Tibial nerve (tissue), 4 donors: ENCODE results near the gene L3MBTL4. TPM values are rescaled to one million over a fixed set of nuclear protein-coding genes. Genes with fewer than 3 reads are reported as not detected.

Source experiments
- DNase-seq, 2 donors: peaks; one replicate each; pipeline ENCODE4 v3.0.0-alpha.2; 2019; ENCODE audit warnings: low spot score in 2 of 2
- H3K27ac ChIP-seq, 4 donors: fragments of 200-600 bp; sonication (generic) in 3 of 4; one replicate each; pipeline ENCODE4 v1.5.1; 2017 to 2019; ENCODE audit warnings: mild to moderate bottlenecking in 1 of 4
- H3K27me3 ChIP-seq, 2 donors: fragments of 200-600 bp; sonication (generic) in 1 of 2; one replicate each; pipeline versions ENCODE4 v1.5.1 to v1.6.0; 2017 to 2019
- H3K36me3 ChIP-seq, 3 donors: fragments of 200-600 bp; sonication (generic); one replicate each; pipeline ENCODE4 v1.5.1; 2018 to 2019
- H3K4me1 ChIP-seq, 4 donors: fragments of 200-600 bp; sonication (generic) in 3 of 4; one replicate each; pipeline ENCODE4 v1.5.1; 2017 to 2019
- H3K4me3 ChIP-seq, 4 donors: fragments of 200-600 bp; sonication (generic) in 3 of 4; one replicate each; pipeline ENCODE4 v1.5.1; 2017 to 2019; ENCODE audit warnings: mild to moderate bottlenecking in 1 of 4, moderate library complexity in 1 of 4
- H3K9me3 ChIP-seq, 4 donors: fragments of 200-600 bp; sonication (generic) in 3 of 4; one replicate each; pipeline ENCODE4 v1.5.1; 2017 to 2019
- CTCF ChIP-seq, 5 experiments: fragments of 200-600 bp in 3 of 5; fragments of 450-650 bp in 2 of 5; sonication (generic) in 3 of 5; IDR thresholded peaks; one replicate each; pipeline ENCODE4 v1.5.1; 2016 to 2019; ENCODE audit warnings: antibody characterized with exemption in 5 of 5, mild to moderate bottlenecking in 3 of 5, moderate library complexity in 2 of 5
- EP300 ChIP-seq, 2 donors: sonication (generic); formaldehyde crosslinking; IDR thresholded peaks; one replicate each; pipeline ENCODE4 v1.6.1; 2017; ENCODE audit warnings: antibody characterized with exemption in 2 of 2, mild to moderate bottlenecking in 1 of 2
- POLR2A ChIP-seq, 2 donors: fragments of 450-650 bp; IDR thresholded peaks; one replicate each; pipeline ENCODE4 v1.6.1; 2017; ENCODE audit warnings: antibody characterized with exemption in 2 of 2, mild to moderate bottlenecking in 2 of 2, moderate library complexity in 2 of 2
- WGBS, 2 donors: methylation state at CpG; one replicate each; pipeline ENCODE4 v1.1.5; 2018; 5-methylcytosine and 5-hydroxymethylcytosine counted together
- total RNA-seq, 4 donors: library from RNA; depleted of rRNA; stranded (reverse); fragments of >200 nt; gene quantifications; one replicate each; pipeline ENCODE4 v1.1.0, GENCODE V29; 2016

L3MBTL4 gene
- total RNA-seq, 4 donors from 2014 or later: 6.3 to 9.0 (median 8.1) TPM

- TF ChIP-seq EP300 (IDR thresholded peaks at IDR 0.05) (no peak), CTCF (IDR thresholded peaks at IDR 0.05) (no peak), POLR2A (IDR thresholded peaks at IDR 0.05) (no peak)
- H3K4me1 ChIP-seq: no peaks in the 10 kb centered on the region
- no peak overlapping the region for H3K4me3 ChIP-seq
- no peak for DNase-seq
- H3K27me3 ChIP-seq: no peaks in the 10 kb centered on the region
- no peak overlapping the region for H3K27ac ChIP-seq
- H3K36me3 ChIP-seq: no peaks in the 10 kb centered on the region
- no peaks in the 10 kb centered on the region for H3K9me3 ChIP-seq
- 55 to 58% methylated on average over 3 of the region's 3 CpGs for WGBS, 2 donors
Measured at GRCh38 chr18:5982332-5982731, 432.4 kb downstream of the L3MBTL4 start.

- TF ChIP-seq EP300 (IDR thresholded peaks at IDR 0.05): no peak
- no peak for TF ChIP-seq POLR2A (IDR thresholded peaks at IDR 0.05)
- no peak for TF ChIP-seq CTCF (IDR thresholded peaks at IDR 0.05)
- no peaks in the 10 kb centered on the region for H3K27me3 ChIP-seq
- WGBS, 2 donors: 94% methylated on average over 5 of the region's 5 CpGs
- no peak for DNase-seq
- H3K4me3 ChIP-seq: no peak overlapping the region
- H3K27ac ChIP-seq: no peak overlapping the region
- H3K9me3 ChIP-seq: no peaks in the 10 kb centered on the region
- H3K4me1 ChIP-seq: no peaks in the 10 kb centered on the region
- H3K36me3 ChIP-seq: no peaks in the 10 kb centered on the region
Measured at GRCh38 chr18:5980721-5981120, 434.0 kb downstream of the L3MBTL4 start.

- Histone ChIP-seq H3K4me1 (no peaks in the 10 kb centered on the region), H3K9me3 (no peaks in the 10 kb centered on the region), H3K27me3 (no peaks in the 10 kb centered on the region), H3K36me3 (no peaks in the 10 kb centered on the region), H3K4me3 (no peak overlapping the region), H3K27ac (no peak overlapping the region)
- WGBS, 2 donors: 71 to 73% methylated on average over 5 to 9 of the region's 9 CpGs
- no peak for TF ChIP-seq CTCF (IDR thresholded peaks at IDR 0.05)
- no peak for TF ChIP-seq EP300 (IDR thresholded peaks at IDR 0.05)
- TF ChIP-seq POLR2A (IDR thresholded peaks at IDR 0.05): no peak
- DNase-seq: no peak
Measured at GRCh38 chr18:5979971-5980457, 434.7 kb downstream of the L3MBTL4 start.

GRCh38 chr18:5979176-5979888, 435.4 kb downstream of the L3MBTL4 start:
- no peak overlapping the region for H3K27ac ChIP-seq
- no peak for DNase-seq
- no peaks in the 10 kb centered on the region for H3K27me3 ChIP-seq
- H3K36me3 ChIP-seq: no peaks in the 10 kb centered on the region
- H3K4me1 ChIP-seq: no peaks in the 10 kb centered on the region
- WGBS, 2 donors: 55 to 57% methylated on average over 2 to 3 of the region's 3 CpGs
- no peak overlapping the region for H3K4me3 ChIP-seq
- no peaks in the 10 kb centered on the region for H3K9me3 ChIP-seq
- TF ChIP-seq CTCF (IDR thresholded peaks at IDR 0.05): no peak
- no peak for TF ChIP-seq POLR2A (IDR thresholded peaks at IDR 0.05)
- TF ChIP-seq EP300 (IDR thresholded peaks at IDR 0.05): no peak

GRCh38 chr18:5977022-5977421, 437.7 kb downstream of the L3MBTL4 start:
- Histone ChIP-seq H3K9me3 (no peaks in the 10 kb centered on the region), H3K27ac (no peak overlapping the region), H3K4me1 (no peaks in the 10 kb centered on the region), H3K36me3 (no peaks in the 10 kb centered on the region), H3K27me3 (no peaks in the 10 kb centered on the region), H3K4me3 (no peak overlapping the region)
- WGBS, 2 donors: 94 to 100% methylated on average over 3 to 4 of the region's 4 CpGs
- no peak for TF ChIP-seq POLR2A (IDR thresholded peaks at IDR 0.05)
- no peak for TF ChIP-seq EP300 (IDR thresholded peaks at IDR 0.05)
- no peak for TF ChIP-seq CTCF (IDR thresholded peaks at IDR 0.05)
- DNase-seq: no peak
